ENCODE data around the gene GNG7. TPM values are rescaled to one million over a fixed set of nuclear protein-coding genes. Genes with fewer than 3 reads are reported as not detected.
A peak's percentile ranks its signal among the peaks of the same experiment; 100 is the strongest.
"Not testable (repeated sequence)": the region's sequence is repeated elsewhere in the genome, so short reads cannot be mapped to it uniquely, and the experiment has no call there.

GNG7 gene
- total RNA-seq, 1 donor = not detected

- no peak for DNase-seq (ENCODE audit: low read depth)
- no peak for TF ChIP-seq CTCF (IDR thresholded peaks at IDR 0.05; ENCODE audit: insufficient read depth, low read depth, low read length)
- H3K4me3 ChIP-seq (ENCODE audit: low read depth, low read length) = no peak overlapping the region
Observed at GRCh38 chr19:2569596-2570465, 132.7 kb downstream of the GNG7 start.

DNA sequence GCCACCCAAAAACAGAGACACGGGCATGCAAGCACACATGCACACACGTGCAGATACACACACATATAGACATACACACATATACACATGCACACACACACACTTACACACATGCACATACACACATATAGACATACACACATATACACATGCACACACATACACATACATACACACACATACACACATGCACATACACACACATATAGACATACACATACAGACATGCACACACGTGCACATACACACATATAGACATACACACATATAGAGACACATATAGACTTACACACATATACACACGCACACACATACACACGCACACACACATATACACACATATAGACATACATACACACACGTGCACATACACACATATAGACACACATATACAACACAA is 134.5 kb downstream of the GNG7 start:
- TF ChIP-seq CTCF (IDR thresholded peaks at IDR 0.05; ENCODE audit: insufficient read depth, low read depth, low read length) = no peak
- no peak for DNase-seq (ENCODE audit: low read depth)
- H3K4me3 ChIP-seq (ENCODE audit: low read depth, low read length) = no peak overlapping the region

- DNase-seq (ENCODE audit: low read depth) = peak; percentile 11
- H3K4me3 ChIP-seq (ENCODE audit: low read depth, low read length) = no peak overlapping the region
Observed at GRCh38 chr19:2567580-2567979, 134.9 kb downstream of the GNG7 start.

GRCh38 chr19:2563546-2563945 is 138.9 kb downstream of the GNG7 start:
- not testable (repeated sequence) for DNase-seq (ENCODE audit: low read depth); H3K4me3 ChIP-seq (ENCODE audit: low read depth, low read length)

More at GRCh38 chr19:2567580-2567979, 134.9 kb downstream of the GNG7 start:
- TF ChIP-seq CTCF (IDR thresholded peaks at IDR 0.05; ENCODE audit: insufficient read depth, low read depth, low read length) = no peak

DNA sequence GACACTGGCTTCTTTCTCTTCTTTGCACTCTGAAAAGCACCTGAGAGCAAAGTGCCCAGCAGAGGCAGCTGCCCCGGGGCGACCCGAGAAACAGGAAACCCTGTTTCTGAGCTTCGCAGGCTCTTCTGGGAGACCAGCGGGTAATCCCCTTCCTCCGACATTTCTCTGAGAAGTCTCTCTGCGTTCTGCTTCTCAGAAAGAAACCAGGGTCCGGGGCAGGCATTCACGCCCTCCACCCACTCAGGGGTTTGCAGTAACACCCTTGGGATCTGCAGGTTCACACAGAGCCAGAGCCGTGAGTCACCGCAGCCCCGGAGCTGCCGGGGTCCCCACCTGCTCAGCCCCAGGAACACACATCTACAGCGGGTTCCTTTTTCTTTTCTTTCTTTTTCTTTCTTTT is 140.6 kb downstream of the GNG7 start:
- DNase-seq (ENCODE audit: low read depth) = no peak
- no peak overlapping the region for H3K4me3 ChIP-seq (ENCODE audit: low read depth, low read length)
- no peak for TF ChIP-seq CTCF (IDR thresholded peaks at IDR 0.05; ENCODE audit: insufficient read depth, low read depth, low read length)

DNA sequence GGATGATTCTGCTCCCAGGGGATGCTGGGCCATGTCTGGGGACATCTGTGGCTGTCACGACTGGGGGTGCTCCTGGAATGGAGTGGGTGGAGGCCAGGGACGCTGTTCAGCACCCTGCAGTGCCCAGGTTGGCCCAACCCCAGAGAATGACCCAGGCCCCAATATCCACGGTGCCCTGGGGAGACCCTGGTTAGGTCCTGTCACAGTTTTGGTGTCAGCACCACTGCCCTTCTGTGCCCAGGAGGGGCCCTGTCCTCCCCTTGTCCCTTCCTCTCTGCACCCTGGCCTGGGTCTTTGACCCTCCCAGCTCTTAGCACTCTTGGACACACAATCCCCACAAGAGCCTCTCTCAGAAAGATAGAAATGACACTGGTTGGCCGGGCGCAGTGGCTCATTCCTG is 141.3 kb downstream of the GNG7 start:
- no peak overlapping the region for H3K4me3 ChIP-seq (ENCODE audit: low read depth, low read length)
- no peak for TF ChIP-seq CTCF (IDR thresholded peaks at IDR 0.05; ENCODE audit: insufficient read depth, low read depth, low read length)
- no peak for DNase-seq (ENCODE audit: low read depth)

DNA sequence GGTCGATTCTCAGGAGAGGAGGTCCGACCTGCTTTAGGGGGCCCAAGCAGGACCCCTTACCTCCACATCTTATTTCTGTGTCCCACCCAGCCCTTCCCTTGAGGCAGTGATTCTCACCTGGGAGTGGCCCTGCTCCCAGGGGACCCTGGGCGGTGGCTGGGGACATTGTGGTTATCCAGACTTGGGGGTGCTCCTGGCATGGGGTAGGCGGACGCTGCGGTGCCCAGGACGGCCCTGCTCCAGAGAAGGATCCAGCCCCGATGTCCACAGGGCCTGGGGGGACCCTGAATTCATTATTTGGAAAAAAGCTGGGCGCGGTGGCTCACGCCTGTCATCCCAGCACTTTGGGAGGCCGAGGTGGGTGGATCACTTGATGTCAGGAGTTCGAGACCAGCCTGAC is 142.1 kb downstream of the GNG7 start:
- TF ChIP-seq CTCF (IDR thresholded peaks at IDR 0.05; ENCODE audit: insufficient read depth, low read depth, low read length) = no peak
- no peak for DNase-seq (ENCODE audit: low read depth)
- no peak overlapping the region for H3K4me3 ChIP-seq (ENCODE audit: low read depth, low read length)
